Stimulated activated CD4-positive, alpha-beta T cell treated with anti-CD3 and anti-CD28 coated beads, Interleukin-2, amount 100 ng/mL, for 48 hours (primary cell): ENCODE data around the gene ITPKB.
A peak's percentile ranks its signal among the peaks of the same experiment; 100 is the strongest.
"Not testable (repeated sequence)": the region's sequence is repeated elsewhere in the genome, so short reads cannot be mapped to it uniquely, and the experiment has no call there.

Experiments used
- DNase-seq, 2 donors: peaks; one replicate each; pipeline ENCODE4 v3.0.0-alpha.2; 2020

The ITPKB gene

GRCh38 chr1:226616636-226617035 lies 122.4 kb downstream of the ITPKB start:
- no peak for DNase-seq

- no peak for DNase-seq
These were observed 123.2 kb downstream of the ITPKB start for GRCh38 chr1:226615876-226616275.

- DNase-seq: not testable (repeated sequence)
These were observed 127.1 kb downstream of the ITPKB start for GRCh38 chr1:226611980-226612379.

GRCh38 chr1:226611301-226611700 lies 127.8 kb downstream of the ITPKB start:
- DNase-seq: no peak

GRCh38 chr1:226610671-226611070 lies 128.4 kb downstream of the ITPKB start:
- no peak for DNase-seq

GRCh38 chr1:226609836-226610455 lies 129.1 kb downstream of the ITPKB start:
- DNase-seq: no peak

- peak; percentile 61 to 70 for DNase-seq
These were observed 130.2 kb downstream of the ITPKB start for GRCh38 chr1:226608699-226609505.

- no peak for DNase-seq
These were observed 131.3 kb downstream of the ITPKB start for GRCh38 chr1:226607821-226608220.

- DNase-seq: no peak
These were observed 131.8 kb downstream of the ITPKB start for GRCh38 chr1:226607268-226607660.

- no peak for DNase-seq
These were observed 132.5 kb downstream of the ITPKB start for GRCh38 chr1:226606311-226607267.

- DNase-seq: no peak
These were observed 133.6 kb downstream of the ITPKB start for GRCh38 chr1:226605318-226605950.

GRCh38 chr1:226604560-226605317 lies 134.3 kb downstream of the ITPKB start:
- no peak for DNase-seq

- no peak for DNase-seq
These were observed 135.1 kb downstream of the ITPKB start for GRCh38 chr1:226603858-226604559.

- DNase-seq: no peak
These were observed 135.8 kb downstream of the ITPKB start for GRCh38 chr1:226603022-226603857.

GRCh38 chr1:226602186-226603021 lies 136.7 kb downstream of the ITPKB start:
- DNase-seq: no peak

- DNase-seq: no peak
These were observed 137.6 kb downstream of the ITPKB start for GRCh38 chr1:226601456-226601855.

GRCh38 chr1:226600254-226600653 lies 138.8 kb downstream of the ITPKB start:
- no peak for DNase-seq

- DNase-seq: no peak
These were observed 139.3 kb downstream of the ITPKB start for GRCh38 chr1:226599636-226600238.

GRCh38 chr1:226598955-226599354 lies 140.1 kb downstream of the ITPKB start:
- DNase-seq: not testable (repeated sequence)
